HG03175 (cell line): ENCODE measurements around the gene WDHD1.
"Not testable (repeated sequence)": the region's sequence is repeated elsewhere in the genome, so short reads cannot be mapped to it uniquely, and the experiment has no call there.

Experiments
- ATAC-seq: cut with Tn5 transposase; IDR thresholded peaks from one replicate; pipeline ENCODE4 v1.9.1; 2021; ENCODE audit warnings: mild to moderate bottlenecking, moderate library complexity; ENCODE audit not compliant: unreplicated experiment

Gene WDHD1, protein sequence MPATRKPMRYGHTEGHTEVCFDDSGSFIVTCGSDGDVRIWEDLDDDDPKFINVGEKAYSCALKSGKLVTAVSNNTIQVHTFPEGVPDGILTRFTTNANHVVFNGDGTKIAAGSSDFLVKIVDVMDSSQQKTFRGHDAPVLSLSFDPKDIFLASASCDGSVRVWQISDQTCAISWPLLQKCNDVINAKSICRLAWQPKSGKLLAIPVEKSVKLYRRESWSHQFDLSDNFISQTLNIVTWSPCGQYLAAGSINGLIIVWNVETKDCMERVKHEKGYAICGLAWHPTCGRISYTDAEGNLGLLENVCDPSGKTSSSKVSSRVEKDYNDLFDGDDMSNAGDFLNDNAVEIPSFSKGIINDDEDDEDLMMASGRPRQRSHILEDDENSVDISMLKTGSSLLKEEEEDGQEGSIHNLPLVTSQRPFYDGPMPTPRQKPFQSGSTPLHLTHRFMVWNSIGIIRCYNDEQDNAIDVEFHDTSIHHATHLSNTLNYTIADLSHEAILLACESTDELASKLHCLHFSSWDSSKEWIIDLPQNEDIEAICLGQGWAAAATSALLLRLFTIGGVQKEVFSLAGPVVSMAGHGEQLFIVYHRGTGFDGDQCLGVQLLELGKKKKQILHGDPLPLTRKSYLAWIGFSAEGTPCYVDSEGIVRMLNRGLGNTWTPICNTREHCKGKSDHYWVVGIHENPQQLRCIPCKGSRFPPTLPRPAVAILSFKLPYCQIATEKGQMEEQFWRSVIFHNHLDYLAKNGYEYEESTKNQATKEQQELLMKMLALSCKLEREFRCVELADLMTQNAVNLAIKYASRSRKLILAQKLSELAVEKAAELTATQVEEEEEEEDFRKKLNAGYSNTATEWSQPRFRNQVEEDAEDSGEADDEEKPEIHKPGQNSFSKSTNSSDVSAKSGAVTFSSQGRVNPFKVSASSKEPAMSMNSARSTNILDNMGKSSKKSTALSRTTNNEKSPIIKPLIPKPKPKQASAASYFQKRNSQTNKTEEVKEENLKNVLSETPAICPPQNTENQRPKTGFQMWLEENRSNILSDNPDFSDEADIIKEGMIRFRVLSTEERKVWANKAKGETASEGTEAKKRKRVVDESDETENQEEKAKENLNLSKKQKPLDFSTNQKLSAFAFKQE

DNA sequence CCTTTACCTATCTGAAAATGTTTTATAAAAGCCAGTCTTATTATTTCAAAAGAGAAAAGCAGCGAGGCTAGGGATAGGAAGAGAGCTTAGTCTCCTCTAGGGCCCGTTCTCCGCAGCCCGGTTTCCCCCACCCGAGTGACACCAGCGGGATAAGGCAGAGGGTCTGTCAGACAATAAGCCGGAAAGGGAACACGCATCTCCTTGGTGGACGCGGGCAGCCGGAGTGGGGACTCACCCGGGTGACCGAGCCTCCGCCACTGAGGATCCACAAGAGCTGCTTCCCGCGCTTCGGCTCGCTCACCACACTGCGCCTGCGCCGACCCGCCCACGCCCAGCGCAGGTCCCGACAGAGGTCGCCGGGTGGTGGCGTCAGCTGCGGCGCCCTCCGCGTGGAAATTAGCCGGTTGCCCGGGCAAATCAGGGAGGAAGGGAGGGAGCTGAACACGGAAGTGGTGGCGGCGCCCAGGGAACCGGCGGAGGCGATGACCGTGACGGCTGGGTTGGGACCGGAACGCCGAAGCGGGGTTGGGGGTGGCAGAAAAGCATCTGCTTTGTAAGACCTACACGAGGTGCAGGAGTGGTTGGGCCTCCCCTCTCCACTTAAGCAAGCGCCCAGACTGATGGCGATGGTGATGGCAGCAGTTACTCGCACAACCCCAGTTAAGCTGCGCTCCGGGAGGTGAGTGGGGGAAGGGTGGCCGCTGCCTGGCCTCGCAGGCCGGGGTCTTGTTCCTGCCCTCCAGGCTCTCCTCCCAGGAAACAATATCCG lies at the start of gene WDHD1, which contains the start of gene SOCS4:
Gene WDHD1 (minus strand): TSS at position 307 of the 769 bp plus-strand sequence. CDS start 312 bp downstream, outside the sequence.
Gene SOCS4 (plus strand): TSS at position 444 of the 769 bp plus-strand sequence. CDS start 15,806 bp downstream, outside the sequence.
- peak; percentile 91 for ATAC-seq

DNA sequence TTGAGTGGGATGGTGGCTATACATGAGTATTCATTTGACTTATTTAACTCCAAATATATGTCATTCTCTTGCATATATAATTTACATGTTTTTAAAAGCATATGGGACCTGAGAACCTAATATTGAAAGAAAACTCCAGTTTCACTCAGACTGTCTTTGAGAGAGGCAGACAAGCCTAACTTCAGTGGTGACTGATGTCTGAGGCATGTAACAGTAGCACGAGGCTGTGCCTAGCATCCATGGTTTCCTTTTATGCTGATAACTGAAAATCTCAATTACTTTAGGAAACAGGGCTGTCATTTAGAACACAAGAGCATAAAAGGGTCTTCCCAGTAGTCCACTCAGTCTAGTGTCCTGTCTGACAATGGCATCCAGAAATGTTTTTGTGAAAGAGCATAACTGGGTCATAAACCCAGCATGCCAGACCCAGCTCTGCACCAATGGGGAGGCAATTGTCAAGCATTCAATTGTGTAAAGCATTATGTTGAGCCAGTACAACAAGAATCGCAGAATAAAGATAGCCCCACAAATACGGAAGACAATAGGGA lies 48.8 kb upstream of the WDHD1 start:
- ATAC-seq: no peak

DNA sequence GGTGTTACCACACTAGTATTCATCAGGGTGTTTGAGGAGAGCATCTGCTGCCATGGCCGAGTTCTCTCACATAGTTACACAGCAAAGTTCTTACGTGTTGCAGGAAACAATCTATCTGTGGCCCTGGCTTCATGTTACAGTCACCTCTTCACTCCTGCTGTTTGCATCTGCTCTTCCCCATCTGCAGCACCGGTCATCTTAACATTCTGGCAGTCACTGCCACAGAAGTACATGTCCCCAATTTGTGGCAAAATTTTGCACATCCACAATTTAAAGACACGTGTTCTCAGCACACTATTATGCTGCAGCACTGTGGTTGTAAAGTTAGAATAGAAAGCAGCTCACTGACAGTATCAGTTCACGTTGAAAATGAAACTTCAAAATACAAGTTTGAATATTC lies 47.8 kb upstream of the WDHD1 start:
- ATAC-seq: peak; percentile 52

DNA sequence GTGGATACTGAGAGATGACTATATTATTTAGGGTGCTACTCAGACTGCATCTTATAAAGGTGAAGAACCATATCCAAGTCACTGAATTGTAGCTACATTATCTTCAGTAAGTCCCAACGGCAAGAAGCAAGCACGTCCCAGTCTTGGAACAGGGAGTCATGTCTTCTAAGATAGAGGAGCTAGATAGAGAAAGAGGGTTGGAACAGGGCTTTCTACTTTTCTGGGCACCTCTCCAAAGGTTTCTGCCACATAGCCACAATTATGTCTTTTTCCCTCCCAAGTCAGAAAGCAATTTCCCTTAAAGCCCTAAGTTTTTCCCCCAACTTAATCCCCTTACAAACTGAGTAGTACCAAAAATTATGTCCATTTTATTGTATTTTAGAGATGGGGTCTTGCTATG lies 47.0 kb upstream of the WDHD1 start:
- ATAC-seq: no peak

DNA sequence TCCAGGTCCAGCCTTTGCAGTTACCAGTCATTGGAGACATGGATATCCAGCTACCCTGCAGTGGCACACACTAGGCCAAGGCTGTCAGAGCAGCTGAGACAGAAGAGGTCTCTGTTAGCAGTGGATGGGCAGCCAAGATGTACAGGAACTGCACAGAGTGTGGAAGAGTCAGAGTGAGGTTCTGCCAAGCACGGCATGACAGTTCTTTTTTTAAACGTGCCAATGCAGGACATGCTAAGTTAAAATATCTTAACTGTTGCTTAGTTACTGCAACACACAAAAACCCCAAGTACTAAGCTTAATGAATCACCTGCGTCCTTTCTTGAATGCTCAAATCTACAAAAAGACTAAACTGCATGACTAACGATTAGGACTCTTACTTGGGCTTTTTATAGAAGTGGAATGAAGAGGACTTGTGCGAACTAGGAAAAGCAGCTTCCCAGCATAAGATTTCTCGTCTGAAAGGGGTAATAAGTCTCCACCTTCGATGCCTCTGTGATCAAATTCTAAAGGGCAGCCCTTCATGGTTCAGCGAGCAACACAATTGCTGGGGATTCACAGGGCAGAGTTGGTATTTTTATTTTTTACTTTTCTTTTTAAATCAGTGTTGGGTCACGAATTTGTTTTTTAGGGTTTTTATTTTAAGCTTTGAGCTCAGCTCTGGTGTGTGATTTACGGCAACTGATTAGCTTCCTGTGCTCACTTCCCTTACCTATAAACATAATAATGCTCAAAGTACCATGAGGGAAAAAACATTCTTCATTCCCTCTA lies 45.2 kb upstream of the WDHD1 start:
- peak; percentile 53 for ATAC-seq

DNA sequence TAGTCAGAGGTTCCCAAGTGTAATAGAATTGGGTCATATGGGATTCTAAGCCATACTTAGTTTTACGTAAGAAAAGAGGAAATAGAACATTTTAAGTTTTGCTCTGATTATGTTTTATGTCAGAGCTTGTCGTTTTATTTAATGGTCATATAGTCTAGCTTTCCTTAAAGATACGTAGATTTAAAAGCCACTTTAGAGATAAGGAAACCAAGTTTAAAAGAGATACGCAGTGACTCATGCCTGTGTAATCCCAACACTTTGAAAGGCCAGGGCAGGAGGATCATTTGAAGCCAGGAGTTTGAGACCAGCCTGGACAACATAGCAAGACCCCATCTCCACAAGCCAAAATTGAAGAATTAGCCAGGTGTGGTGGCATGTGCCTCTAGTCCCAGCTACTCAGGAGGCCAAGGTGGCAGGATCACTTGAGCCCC lies 44.1 kb upstream of the WDHD1 start:
- no peak for ATAC-seq

DNA sequence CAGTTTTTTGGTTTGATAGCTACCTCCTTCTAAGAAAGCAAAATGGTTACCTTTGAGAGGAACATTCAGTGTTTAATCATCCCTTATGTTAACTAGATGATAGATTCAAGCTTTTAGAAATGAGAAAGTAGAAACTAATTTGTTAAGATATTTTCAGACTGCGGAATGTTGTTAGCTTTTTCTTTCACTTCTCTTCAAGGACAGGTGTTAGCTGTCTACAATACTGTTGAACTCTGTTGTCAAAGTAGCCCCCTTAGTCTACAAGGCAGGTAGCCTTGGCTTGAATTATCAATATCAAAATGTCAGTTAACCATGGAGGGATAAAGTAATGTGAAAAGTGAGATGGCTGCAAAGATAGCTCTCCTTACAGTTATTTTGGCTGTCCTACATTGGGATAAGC lies 39.3 kb upstream of the WDHD1 start:
- no peak for ATAC-seq

DNA sequence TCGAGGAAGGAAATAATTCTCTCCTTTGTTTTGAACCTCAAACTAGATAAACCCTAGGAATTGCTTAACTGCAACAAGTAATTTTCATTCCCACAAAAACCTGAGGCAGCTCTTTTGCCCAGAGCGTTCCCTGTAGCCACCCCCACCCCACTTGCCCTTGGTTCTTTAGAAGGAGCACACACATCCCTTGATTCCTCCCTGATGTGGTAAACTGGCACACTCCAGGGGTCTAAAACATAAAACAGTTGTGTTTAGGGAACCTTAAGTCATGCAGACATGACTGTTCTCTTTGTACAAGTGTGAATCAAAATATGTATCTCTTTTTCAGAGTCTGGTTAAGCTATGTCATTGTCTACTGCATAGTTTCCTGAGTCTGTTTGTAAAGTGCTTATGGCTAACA lies 38.5 kb upstream of the WDHD1 start:
- no peak for ATAC-seq

DNA sequence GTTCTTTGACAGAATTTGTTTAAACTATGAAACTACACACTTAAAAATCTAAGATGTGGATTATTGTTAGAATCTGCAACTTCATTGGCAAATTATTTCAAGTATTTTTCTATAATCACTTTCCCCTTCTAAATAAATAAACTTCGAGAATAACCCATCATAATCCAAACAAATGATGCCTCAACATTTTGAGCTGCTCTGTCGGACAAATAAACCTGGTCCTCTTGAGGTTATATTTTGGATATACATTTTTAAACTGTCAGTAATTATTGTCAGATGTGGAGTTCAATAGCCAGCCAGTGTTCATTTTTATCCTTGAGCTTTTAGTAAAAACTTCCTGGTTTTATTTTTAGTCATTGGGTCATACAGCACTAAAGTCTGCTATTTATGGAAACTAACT lies 38.0 kb upstream of the WDHD1 start:
- not testable (repeated sequence) for ATAC-seq

DNA sequence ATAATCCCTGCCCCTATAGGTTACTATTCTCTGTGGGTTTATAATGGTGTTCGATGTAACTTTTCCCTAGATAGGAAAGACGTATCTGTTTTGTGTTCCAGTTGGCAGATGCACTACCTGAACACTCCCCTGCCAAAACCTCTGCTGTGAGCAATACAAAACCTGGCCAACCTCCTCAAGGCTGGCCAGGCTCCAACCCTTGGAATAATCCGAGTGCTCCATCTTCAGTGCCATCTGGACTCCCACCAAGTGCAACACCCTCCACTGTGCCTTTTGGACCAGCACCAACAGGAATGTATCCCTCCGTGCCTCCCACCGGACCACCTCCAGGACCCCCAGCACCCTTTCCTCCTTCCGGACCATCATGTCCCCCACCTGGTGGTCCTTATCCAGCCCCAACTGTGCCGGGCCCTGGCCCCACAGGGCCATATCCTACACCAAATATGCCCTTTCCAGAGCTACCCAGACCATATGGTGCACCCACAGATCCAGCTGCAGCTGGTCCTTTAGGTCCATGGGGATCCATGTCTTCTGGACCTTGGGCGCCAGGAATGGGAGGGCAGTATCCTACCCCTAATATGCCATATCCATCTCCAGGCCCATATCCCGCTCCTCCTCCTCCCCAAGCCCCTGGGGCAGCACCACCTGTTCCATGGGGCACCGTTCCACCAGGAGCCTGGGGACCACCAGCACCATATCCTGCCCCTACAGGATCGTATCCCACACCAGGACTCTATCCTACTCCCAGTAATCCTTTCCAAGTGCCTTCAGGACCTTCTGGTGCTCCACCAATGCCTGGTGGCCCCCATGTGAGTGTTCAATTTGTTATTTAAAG lies 35.8 kb upstream of the WDHD1 start:
- no peak for ATAC-seq

DNA sequence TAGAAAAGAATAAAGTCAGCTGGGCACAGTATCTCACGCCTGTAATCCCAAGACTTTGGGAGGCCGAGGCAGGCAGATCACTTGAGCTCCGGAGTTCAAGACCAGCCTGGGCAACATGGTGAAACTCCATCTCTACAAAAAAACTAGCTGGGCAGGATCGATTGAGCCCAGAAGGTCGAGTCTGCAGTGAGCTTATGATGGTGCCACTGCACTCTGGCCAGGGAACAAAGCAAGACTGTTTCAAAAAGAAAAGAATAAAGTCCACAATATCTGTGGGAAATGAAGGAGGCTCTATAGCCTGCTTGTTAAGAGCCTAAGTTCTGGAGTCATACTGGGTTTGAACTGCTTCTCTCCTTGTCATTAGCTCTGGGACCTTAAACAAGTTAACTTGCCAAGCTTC lies 32.4 kb upstream of the WDHD1 start:
- no peak for ATAC-seq

DNA sequence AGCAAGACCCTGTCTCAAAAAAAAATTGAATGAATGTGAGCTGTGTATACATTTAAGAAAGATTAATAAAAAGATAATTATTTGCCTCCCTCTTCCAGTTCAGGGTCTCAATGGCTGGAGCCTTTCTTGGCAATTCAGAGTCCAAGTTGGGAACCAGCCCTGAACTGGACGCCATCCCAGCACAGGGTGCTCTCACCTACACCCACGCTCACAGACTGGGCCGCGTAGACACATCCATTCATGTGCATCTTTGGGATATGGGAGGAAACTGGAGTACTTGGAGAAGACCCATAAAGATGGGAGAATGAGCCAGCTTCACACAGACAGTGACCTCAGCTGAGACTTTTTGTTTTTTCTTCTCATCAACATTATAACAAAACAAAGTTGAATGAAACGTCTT lies 31.0 kb upstream of the WDHD1 start:
- ATAC-seq: no peak

DNA sequence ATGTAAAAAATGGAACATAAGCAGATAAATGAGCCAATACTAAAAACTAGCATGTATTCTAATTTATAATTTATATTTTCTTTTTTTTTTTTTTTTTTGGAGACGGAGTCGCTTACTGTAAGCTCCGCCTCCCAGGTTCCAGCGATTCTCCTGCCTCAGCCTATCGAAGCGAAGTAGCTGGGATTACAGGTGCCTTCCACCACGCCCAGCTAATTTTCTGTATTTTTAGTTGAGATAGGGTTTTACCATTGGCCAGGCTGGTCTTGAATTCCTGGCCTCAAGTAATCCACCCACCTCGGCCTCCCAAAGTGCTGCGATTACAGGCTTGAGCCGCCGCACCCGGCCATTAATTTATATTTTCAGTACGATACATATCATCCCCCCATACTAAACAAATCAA lies 27.2 kb upstream of the WDHD1 start:
- ATAC-seq: no peak

DNA sequence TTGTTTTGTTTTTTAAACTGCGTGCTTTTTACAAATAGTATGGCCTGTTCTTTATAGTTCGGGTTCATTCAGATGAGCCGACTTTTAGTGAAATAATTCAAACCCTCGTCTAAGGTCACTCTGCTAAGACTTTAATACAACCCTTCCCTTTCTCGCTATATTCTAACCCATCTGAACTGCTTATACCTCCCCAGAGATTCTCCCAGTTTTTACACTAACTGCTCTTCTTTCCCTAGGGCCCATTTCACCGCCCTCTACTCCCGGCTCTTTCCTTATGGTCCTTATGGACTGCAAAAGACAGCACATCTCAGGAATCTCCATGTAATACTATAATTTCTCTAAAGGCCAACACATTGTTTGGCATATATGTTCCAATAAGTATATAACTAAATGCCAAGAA lies 26.6 kb upstream of the WDHD1 start:
- ATAC-seq: no peak

DNA sequence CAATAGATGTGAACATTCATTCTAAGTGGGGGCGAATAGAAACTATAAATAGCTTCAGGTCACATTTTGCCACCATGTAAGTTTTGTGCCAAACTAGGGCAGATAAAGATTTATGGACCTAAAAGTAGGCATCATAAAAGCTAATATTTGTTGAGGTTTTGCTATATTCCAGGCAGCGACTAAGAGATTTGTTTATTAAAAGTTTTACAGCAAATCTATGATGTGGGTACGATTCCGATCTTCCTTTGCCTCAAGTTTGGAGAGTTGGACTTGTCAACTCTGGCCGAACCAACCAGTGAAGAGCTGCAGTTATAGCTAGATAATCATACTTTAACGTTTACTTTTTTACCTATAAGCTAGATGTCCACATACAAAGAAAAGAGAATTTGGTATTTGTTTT lies 26.1 kb upstream of the WDHD1 start:
- no peak for ATAC-seq

DNA sequence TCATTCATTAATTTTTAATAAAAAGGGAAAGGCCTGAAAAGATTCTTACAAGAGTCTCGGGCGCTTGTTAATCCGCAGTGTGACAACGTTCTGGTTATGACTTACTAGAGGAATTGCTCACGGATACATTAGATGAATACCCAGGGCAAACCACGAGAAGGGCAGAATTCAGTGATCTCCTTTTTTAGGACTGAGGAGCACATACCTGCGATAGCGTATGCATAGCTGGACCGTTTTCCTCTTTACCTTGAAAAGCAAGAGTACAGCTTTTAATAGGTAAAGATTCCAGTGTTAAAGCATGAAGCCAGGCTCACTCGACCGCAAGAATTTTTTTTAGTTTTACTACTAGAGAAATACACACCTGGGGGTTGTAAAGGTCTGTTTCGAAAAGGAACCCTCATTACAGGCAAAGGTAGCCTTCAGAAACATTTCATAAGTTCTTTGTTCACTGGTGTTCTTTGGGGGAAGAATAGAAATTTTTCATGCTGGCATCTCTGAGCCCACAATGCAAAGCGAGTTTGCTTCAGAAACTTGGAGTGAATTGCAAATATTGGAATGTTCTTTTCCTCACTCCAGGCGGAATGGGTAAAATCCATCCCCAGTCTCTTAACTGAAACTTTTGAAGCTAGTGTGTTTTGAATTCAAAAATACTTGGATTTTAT lies 25.5 kb upstream of the WDHD1 start:
- ATAC-seq: peak; percentile 12

DNA sequence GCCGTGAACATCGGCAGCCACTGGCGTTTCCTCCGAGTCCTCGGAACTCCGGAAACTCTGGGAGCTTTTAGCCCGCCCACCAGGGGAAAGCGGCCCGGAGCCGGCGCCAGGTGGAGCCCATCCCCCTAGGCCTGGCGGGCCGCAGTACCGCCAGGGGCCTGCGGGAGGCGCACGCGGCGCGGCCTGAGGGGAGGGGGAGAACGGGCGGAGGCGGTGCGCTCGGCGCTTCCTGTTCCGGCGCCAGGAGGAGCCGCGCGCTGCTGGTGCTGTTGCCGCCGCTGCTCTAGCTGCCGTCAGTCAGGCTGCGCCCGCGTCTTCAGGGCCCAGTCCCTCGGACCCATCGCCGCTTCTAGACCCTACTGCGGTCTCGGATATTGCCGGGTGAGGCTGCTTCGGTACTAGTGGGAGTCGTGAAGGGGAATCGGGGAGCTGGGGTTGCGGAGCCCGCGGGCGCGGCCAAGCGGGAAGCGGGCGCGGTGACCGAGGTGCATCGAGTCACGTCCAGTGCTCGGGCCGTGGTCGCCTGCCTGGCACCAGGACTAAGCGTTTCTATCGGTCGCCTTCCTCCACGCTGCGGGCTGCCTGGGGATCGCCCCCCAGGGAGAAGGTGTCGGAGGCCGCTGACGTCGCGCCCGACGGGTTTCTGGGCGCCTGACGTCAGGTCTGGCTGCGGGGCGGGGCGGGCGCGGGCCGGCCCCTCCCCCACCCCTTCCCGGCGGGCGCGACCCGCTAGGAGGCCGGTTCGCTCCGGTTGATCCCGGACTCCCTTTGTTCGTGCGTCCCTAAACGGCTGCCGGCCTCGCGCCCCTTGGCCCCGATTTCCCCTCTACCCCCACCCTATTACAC lies 24.7 kb upstream of the WDHD1 start, which contains the start of gene MAPK1IP1L:
Gene MAPK1IP1L (plus strand): TSS at position 225 of the 846 bp plus-strand sequence. CDS start 10,037 bp downstream, outside the sequence.
- peak; percentile 90 for ATAC-seq
